NCI-H2029 treated with DMSO at 0.1 percent for 48 hours (cell line): Measurements from ENCODE around the gene CTCF.

ENCODE experiments used
- DNase-seq: peaks from one replicate; lab custom pipeline; 2025; lab: John Stamatoyannopoulos, UW

Gene CTCF

GRCh38 chr16:67666559-67667452 is 104.5 kb downstream of the CTCF start, which contains the start of the genes C16orf86 and ENKD1:
Gene C16orf86 (plus strand): TSS chr16:67666814. CDS start chr16:67666971, 157 bp downstream.
Gene ENKD1 (minus strand): TSS chr16:67666750. CDS start chr16:67666442, 308 bp downstream.
- DNase-seq = no peak

- no peak for DNase-seq
Measured at GRCh38 chr16:67667453-67667816, 105.1 kb downstream of the CTCF start.

DNA sequence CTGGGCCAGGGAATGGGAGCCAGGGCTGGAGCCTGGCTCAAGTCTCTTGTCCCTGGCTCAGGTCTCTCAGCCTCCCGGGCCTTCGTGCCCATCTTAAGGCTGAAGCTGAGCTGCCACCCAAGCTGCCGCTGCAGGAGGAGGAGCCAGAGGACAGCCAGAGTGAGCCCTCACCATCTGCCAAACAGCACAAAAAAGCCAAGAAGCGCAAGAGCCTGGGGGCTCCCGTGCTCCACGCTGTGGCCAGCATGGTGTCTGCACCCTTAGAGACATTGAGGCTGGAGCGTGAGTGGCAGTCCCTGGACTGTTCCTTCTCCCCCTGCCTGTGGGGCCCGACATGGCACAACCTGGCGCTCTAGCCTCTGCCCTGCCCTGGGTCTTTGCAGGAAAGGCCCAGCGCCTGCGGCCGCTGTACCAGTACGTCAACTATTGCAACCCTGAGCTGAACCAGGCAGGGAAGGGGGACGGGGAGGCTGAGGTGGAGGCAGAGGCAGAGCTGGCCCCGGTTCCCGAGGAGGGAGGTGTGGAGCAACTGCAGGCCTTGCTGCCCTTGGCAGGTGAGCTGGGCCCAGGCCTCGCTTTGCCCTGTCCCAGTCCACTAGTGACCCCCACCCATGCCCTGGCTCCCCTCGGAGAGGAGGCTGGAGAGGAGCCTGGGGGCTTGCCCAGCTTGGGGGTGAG is 105.6 kb downstream of the CTCF start:
- peak; percentile 10 for DNase-seq

- DNase-seq = no peak
Measured at GRCh38 chr16:67668495-67669157, 106.3 kb downstream of the CTCF start.

DNA sequence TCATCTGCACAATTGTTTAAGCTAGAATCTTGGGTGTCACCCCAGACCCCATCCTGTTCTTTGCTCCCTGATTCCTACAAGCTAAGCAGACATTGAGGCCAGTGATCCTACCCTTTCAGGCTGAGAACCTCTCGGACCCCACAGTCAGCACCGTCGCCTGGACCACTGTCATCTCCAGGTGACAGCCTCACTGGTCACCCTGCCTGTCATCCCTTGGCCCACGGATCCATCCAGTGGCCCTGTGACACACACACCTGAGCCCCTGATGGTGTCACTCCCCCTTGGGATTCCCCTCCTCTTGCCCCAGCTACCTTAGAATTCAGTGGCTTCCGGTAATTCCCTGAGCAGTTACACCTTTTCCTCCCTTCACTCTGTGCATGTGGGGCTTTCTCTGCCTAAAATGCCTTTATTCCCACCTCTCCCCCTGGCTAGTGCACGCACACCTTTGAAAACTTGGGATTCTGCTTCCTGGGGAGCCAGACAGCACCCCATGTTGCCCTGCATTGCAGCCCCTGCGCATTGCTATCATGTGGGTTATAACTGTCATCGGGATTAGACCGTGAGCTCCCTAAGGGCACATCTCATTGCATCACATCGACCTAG is 107.3 kb downstream of the CTCF start:
- no peak for DNase-seq

GRCh38 chr16:67672306-67672705 is 110.0 kb downstream of the CTCF start:
- DNase-seq = no peak

GRCh38 chr16:67672739-67673662 is 110.7 kb downstream of the CTCF start:
- DNase-seq = no peak

GRCh38 chr16:67673712-67674580 is 111.6 kb downstream of the CTCF start:
- DNase-seq = peak; percentile 70

DNA sequence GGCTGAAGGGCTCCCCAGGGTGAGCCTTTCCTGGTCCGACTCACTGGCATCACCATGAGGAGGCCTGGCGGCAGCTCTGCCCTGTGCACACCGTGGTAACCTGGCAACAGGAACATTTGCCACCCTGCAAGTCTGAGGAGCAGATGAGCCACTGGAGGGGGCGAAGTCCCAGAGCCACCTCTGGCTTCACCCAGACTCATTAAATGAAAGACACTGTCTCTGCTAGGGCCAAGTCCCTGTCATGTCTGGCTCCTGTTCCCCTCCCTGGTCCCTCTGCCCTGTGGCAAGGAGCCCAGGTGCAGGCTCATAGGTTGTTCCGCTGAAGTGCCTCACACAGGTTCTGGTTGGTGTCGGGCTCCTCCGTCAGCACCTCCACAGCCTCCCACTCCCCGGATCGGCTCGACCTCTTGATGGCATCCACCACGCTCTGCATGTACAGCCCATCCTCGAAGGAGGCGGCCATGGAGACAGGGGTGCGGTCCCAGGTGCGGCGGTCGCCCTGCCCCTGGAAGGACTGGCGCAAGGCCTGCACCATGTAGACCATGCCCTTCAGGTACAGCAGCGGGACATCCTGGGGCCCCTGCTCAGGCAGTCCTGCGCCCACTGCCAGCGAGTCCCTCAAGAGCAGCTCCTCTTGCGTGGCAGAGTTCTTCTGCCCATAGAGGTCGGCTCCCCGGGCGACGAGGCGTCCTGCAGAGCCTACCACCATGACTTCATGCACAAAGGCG is 112.7 kb downstream of the CTCF start:
- DNase-seq = no peak

- no peak for DNase-seq
Measured at GRCh38 chr16:67675579-67675935, 113.2 kb downstream of the CTCF start.

DNA sequence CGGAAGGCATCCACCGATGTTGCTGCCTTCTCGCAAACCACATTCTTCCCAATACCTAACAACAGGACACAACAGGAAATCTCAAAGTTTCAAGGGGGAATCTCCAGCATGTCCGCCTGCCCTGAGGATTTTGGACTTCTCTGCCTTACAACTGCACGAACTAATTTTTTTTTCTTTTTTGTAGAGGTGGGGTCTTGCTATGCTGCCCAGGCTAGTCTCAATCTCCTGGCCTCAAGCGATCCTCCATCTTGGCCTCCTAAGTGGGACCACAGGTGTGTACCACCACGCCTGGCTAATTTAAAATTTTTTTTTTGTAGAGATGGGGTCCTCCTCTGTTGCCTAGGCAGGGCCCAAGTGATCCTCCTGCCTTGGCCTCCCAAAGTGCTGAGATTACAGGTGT is 113.7 kb downstream of the CTCF start:
- DNase-seq = no peak

DNA sequence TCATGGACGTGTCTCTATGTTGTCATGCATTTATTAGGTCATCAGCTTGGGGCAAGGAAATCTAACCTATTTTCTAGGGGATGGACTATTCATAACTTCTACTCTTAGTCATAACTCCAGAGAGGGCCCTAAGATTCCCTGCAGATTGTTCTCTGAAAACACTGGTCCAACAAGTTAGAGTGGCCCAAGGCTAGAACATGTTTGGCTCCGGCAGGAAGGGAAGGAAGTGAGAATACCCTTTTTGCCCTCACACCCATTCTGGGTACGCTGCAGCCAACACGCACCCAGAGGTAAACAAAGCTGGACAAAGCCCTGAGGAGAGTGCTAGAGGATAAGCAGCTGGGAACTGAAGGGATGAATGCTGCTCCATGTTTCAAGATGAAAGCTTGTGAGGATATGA is 114.2 kb downstream of the CTCF start:
- no peak for DNase-seq

DNA sequence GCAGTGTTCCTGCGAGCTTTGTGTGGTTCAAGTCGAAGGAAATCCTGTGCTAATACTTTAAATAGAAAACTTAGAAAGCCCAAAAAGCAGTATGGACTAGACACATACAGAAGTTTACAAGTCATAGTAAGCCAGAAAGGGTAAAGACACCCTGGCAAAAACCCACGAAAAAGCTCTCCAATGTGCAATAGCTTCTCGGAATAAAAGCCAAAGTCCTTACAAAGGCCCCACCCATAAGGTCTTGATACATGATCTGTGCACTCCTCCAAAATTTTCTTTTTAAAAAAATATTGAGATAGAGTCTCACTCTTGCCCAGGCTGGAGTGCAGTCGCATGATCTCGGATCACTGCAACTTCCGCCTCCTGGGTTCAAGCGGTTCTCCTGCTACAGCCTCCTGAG is 114.6 kb downstream of the CTCF start:
- DNase-seq = no peak

GRCh38 chr16:67677712-67678111 is 115.4 kb downstream of the CTCF start:
- no peak for DNase-seq

DNA sequence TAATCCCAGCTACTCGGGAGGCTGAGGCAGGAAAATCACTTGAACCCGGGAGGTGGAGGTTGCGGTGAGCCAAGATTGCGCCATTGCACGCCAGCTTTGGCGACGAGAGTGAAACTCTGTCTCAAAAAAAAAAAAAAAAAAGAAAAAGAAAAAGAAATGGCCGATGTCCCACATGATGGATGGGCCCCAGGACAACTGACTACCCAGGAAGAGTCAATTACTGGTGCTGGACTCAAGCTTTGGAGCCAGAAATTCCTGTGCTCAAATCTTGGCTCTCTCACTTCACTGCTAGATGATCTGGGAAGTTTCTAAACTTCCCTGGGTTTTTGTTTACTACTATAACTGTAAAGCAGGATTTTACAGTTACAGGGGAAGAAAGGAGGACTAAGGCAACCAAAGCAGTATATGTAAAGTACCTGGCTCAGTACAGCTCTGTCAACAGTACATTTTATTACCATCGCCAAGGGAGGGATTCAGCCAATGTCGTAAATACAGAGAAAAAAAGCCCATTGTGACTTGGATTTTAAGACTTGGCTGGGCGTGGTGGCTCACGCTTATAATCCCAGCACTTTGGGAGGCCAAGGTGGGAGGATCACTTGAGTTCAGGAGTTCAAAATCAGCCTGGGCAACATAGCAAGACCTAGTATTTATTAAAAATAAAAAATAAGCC is 116.2 kb downstream of the CTCF start:
- DNase-seq = no peak

DNA sequence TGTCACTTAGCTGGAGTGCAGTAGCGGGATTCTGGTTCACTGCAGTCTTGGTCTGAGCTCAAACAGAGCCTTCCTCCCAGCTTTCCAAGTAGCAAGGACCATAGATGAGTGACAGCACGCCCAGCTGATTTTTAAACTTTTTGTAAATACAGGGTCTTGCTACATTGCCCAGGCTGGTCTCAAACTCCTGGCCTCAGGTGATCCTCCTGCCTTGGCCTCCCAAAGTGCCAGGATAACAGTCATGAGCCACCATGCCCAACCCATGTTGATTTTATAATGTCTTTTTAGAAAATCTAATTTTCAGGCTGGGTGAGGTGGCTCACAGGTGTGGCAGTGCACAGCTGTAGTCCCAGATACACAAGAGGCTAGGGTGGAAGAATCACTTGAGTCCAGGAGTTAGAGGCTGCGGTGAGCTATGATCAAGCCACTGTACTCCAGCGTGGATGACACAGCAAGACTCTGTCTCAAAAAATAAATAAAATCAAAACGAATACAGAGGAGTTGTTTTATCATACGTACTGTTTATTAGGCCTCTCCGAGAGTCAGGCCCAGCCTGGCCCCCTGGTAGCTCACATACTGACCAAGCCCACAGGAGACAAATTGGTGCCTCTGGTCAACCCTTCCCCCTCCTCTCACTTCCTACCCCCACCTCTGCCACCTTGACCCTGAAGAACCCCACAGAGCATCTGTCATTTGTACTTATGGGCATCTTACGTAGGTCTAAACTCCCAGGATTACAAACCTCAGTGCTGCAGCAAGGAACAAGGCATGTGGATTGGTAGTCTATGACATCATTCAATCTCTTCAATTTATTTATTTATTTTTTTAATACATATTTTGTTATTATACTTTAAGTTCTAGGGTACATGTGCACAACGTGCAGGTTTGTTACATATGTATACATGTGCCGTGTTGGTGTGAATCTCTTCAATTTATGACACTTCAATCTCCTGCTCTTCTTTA is 117.9 kb downstream of the CTCF start:
- no peak for DNase-seq

GRCh38 chr16:67683767-67684166 is 121.4 kb downstream of the CTCF start:
- no peak for DNase-seq
